Measurements from ENCODE around the gene MMP7.

MMP7 gene, protein sequence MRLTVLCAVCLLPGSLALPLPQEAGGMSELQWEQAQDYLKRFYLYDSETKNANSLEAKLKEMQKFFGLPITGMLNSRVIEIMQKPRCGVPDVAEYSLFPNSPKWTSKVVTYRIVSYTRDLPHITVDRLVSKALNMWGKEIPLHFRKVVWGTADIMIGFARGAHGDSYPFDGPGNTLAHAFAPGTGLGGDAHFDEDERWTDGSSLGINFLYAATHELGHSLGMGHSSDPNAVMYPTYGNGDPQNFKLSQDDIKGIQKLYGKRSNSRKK

DNA sequence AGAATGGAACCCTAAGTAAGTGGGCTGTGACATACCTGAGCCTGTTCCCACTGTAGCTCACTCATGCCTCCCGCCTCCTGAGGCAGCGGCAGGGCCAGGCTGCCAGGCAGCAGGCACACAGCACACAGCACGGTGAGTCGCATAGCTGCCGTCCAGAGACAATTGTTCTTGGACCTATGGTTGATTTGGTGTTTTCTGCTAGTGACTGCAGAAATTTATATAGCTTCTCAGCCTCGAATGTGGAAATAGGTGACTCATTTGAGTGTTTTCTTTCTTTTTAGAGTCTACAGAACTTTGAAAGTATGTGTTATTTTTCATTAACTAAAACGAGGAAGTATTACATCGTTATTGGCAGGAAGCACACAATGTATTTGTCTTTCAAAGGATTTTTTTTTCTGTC is at the start of gene MMP7:
MMP7 (minus strand) TSS at position 190 of the 400 bp plus-strand sequence; CDS start at position 143, 47 bp downstream.
- no peak for DNase-seq

DNA sequence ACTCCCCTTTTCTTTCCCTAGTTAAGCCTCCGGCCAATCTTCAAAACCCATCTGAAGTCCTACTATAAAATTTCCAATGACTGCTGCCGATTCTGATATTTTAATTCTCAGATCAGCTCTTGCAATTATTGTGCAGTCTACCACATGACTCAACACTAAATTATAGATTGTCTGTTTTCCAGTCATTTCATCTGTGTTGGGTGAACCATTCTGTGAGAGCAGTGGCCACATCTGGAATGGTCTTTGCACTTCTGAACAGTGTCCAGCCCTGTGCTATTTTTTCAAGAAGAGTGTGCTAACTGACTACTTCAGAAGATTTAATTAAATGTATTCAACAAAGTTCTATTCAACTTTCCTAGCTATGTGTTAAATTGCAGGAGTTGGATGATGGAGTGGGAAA is 47.2 kb upstream of the MMP7 start:
- DNase-seq = no peak

DNA sequence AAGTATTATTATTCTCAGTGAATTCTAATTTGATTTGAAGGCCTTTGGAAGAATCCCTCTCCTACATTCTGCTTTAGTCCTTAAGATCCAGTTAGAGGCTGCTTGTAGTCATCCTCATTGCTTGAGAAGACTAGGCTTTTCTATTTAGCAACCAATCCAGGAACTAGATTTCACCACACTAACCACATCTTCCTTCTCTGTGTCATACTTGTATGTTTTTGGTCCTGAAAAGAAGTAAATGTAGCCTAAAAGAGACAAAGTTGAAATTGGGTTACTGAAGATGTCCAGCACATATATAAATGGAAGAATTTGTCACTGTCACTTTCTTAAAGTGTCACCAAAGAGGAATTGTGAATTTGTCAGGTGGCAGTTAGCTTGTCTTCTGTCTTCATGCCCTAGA is 46.6 kb upstream of the MMP7 start:
- no peak for DNase-seq

DNA sequence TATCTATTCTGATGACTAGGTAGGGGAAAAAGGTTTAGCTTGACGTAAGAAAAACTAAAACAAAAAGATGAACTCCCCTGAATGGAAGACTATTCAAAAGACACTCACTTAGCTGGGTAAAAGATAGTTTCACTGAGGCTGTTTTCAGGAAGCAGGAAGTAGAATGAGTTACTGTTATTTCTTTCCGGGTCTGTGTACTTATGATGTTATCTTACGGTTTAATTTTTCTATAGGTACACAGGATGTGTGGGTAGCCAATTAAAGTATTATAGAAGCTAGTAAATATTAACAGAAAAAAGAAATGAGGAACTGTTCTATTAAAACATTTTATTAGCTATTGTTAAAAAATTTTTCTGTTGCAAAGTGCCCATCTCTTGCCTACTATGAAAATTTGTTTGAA is 45.8 kb upstream of the MMP7 start:
- DNase-seq = no peak

DNA sequence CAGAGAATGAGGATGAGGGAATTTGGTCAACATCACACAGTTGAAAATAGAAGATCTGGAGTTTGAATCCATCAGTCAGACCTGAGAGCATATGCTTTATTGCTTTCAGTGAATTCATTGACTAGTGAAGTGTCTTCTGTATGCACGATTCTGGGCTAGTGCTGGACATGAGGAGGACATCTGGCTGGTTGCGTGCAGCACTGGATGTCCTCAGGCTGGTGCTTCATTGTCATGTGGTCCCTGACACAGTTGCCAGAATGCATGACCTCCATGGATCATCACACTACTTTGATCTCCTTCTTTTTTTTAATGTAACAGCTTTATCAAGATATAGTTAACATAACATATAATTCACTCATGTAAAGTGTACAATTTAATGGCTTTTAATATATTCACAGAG is 44.5 kb upstream of the MMP7 start:
- DNase-seq = no peak

DNA sequence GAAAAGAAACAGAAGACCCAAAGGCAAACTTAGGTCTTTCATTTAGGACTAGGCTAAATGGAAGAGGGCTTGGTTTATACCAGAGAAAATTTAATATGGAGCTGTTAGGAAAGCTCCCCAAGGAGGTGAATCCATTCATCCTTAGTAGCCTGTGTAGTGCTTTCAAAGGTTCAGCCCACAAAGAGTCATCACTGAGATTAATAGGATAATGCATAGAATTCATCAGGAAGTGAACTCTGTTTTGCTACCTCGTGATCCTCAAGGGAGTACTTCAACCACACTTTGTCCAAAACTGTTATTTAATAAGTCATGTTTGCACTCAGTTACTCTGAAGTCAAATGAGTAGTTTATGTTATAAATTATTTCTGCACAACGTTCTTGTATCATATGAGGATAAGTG is 43.3 kb upstream of the MMP7 start:
- DNase-seq = no peak

DNA sequence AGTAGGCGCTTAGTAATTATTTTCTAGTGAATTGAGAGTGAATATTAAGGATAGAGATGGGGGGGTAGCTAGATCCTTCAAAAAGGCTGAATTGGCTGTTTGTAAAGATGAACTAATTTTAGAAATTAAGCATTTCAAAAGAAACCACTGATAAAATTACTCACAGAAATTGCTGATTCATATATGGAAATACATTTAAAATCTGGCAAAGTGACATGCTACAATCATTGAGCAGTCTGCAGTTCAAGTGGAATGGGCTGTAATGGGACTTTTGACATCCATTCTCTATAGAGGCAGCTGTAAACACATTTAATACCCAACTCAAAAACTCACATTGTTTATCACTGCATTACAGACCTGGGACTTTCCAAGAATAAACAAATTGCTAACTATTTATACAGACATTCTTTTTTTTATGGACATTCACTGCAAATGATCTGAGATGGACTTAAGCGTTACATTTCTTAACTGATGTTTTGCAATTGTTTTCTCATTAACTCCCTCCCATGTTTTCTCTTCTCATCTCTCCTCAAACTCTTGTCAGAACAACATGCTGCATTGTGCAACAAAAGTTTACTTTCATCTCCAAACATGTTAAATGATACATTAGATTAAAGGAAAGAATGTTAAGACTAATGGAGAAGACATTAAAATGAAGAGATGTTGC is 42.1 kb upstream of the MMP7 start:
- no peak for DNase-seq

DNA sequence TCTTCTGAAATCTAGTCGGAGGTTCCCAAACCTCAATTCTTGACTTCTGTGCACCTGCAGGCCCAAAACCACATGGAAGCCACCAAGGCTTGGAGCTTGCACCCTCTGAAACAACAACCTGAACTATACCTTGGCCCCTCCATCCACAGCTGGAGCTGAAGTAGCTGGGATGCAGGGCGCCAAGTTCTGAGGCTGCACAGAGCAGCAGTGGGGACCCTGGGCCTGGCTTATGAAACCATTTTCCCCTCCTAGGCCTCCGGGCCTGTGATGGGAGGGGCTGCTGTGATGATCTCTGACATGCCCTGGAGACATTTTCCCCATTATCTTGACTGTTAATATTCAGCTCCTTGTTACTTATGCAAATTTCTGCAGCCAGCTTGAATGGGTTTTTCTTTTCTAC is 38.3 kb upstream of the MMP7 start:
- no peak for DNase-seq

DNA sequence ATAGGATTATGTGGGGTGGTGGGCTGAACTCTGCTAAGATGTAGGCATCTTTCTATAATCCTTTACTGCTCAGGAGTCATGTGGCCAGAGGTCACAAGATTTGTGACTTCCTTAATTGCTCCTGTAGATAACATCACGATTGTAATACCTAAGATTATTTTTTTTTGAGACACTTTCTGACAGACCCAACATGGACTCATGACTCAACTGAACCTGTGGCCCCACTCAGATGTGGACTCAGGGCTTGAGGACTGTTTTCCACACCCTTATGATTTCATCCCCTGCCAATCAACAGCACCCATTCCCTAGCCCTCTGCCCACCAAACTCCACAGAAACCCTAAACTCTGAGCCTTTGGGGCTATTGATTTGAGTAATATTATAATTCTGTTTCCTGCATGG is 35.6 kb upstream of the MMP7 start:
- no peak for DNase-seq

DNA sequence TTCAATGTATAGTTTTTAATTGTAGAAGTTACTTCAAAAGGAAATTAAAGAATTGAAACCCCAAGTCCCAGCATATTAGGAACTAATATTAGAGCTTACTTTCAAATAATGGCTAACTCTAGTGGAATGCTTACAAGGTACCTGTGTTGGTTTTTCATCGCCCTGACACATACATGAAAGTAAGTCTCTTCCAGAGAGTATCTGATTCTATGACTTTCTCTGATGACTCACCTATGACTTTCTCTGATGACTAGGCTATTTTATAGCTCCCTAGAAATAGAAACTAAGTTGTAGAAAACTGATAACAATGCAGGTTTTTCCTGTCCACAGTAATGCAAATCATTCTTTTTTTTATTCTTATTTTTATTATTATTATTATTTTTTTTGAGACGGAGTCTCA is 33.6 kb upstream of the MMP7 start:
- no peak for DNase-seq

DNA sequence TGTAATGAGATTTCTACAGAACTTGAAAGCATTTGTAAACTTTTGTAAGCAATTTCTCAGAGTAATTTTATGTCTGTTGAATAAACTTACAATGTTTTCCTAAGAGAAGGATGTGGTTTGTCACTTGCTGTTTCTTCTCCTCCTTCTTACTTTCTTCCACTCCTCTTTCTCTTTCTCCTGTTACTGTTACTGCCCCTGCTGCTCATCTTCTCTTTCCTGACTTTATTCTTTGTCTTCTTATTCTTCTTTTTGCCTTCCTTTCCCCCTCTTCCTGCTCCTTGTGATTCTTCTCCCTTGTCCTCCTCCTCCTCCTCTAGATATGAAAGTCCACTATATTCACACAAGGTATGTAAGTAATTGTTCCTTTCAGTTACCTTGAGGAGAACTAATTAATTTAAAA is 31.1 kb upstream of the MMP7 start:
- no peak for DNase-seq

DNA sequence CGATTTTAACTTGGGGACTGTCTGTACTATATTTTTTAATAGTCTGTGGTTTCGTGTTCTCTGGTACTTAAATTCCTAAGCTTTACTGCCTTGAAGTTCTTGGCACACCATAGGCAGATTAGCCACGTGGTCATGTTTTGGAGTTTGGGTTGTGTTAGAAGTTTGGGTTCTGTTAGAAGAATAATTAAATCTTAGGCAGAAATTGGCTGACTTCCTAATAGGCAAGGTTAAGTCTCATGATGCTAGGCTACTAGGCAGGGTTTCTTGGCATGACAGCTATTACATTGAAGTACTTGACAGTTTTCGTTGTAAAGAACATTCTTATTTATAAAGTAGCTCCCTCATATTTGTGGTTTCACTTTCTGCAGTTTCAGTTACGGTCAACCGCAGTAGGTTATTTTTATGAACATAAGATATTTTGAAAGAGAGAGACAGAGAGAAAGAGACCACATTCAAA is 30.0 kb upstream of the MMP7 start:
- DNase-seq = peak in 1 of 56 donors; percentile 13

DNA sequence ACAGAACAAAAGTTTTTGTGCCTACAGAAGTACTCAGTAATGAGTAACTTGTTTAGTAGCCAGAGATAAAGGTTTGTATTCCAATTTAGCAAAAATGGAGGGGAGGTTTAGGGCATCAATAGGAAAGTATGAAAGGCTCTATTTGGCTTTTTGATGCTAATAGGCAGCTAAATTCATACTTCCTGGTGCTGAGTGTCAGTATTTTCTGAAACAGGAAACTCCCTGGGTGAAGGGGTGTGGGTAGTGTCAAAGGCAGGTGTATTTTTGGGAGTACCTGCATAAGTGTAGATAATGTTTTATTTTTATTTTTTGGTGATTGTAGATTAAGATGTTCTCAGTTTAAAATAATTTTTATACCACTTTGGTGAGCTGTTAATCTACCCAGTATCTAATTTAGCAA is 29.3 kb upstream of the MMP7 start:
- no peak for DNase-seq

DNA sequence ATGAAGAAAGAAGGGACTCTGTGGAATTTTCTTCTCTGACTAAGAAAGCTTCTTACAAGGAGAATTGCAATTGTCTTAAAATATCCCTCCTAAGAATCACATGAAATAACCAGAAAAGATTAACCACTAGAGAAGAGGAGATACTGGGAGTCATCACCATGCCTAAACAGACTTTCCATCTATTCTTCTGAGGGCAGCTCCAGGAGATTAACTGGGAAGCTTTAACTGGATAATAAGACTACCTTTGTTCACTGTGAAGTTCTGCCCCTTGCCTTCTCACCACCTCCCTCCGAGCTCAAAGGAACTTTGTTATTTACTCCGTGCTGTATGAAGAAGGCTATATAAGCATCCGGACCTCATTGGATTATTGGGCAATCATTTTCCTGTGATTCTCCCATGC is 24.5 kb upstream of the MMP7 start:
- no peak for DNase-seq

DNA sequence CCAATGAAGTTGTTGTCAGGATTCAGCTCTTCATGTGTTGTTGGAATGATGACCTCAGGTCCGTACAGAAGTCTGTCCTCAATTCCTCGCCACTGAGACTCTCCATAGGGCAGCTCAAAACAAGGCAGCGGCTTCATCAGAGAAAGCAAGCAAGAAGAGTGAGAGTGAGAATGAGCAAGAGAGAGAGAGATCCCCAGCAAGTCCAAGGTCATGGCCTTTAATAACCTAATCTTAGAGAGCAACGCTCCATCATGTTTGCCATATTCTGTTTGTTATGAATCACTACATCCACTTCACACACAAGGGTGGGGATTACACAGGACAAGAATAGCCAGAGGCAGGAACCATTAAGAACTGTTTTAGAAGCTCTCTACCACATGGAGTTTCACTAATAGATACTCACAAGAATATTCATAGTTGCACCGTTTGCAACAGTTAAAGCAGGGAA is 23.3 kb upstream of the MMP7 start:
- no peak for DNase-seq

DNA sequence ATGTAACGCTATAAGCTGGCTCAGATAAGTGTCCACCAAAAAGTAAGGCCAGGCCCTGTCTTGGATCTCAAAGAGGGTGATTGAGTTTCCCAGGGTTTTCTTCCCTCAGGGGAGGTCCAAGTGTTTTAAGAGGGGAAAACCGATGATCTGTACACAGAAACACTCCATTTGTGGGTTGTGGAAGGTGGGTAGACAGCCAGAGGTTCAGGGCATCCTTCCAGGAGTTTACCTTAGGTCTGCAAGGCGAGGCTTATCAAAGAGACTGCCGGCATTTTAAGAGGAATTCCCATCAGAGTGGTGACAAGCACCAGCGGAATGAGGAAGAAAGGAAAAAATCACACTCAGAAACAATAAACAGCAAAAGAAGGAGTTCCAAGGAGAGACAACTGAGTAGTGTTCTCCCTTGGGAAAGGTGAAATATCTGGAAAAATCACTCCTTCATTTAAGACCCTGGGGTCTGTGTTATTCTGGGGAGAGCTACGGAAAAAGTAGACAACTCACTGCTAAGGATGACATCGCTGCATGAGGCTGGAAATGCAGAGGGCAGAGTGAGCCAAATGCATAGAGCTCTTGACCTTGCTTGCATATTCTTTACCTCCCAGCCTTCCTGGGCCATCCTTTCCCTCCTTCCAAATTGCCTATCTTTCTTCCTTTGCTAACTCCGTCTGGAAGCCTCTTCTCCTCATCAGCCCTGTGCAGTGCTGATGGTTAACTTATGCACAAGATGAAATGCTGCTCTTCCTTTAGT is 22.1 kb upstream of the MMP7 start:
- DNase-seq = no peak

DNA sequence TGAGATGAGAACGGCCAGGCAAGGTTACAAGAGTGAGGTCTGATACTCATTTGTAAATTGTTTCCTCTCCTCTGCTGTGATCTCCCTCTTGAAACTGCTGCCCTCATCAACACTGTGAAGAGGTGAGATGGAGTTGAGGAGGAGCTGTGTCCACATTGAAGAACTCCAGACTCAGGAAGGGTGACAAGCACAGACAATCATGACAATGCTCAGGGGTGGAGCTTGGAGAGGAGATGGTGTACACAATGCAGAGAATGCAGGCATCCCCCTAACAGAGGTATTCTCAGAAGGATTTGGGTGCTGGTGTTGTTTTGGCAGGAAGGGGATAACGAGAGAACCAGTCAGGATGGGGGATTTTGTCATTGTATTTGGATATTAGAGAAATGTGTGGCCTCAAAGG is 21.5 kb upstream of the MMP7 start:
- DNase-seq = no peak

DNA sequence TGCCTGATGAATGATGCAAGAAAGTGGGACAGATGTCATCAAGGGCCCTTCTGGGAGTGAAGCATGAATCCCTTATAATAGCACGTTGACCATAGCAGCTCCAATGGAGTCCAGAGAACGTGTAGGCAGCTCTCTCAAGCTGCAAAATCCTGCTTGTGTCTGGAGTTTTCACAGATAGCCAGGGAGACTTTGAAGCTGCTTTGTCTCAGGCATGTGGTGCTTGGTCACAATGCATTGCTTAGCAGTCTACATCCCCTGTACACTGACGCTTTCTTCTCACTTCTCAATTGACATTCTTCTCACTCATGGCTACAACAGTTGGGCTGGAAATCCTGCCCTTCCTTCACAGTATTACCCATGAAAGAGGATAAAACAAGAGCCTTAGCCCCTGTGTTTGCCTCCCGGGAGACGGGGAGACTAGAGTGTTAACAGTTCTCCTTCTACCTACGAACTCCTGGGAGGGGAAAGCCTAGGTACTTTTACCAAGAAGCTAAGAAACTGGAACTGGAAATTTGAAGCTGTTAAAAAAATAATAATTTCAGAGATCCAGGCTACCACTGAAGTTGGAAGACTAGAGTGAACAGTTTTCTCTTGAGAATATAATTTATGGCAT is 20.7 kb upstream of the MMP7 start:
- DNase-seq = no peak

DNA sequence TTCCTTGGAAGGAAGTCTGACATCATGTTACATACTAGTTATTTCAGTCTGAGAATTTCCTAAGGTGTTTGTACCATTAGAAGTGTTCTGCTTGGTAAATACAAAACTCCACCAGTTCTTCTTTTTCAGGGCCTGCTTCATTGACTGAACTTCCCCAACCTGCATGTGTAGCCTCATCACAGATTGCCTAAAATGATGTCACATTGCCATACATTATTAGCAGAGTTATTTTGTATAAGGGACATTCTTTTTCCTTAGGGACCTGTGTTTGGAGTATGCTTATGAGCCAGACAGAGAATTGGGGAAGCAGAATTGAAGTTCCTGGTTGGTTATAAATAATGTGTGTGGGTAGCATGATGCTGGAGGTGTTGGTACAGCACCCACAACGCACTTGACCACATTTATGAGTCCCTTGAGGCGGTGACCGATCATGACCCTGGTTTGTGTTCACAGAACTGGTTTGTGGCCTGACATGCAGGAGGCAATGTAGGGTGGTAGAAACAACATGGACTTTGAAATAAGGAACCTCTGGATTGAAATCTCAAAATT is 16.4 kb upstream of the MMP7 start:
- DNase-seq = no peak

DNA sequence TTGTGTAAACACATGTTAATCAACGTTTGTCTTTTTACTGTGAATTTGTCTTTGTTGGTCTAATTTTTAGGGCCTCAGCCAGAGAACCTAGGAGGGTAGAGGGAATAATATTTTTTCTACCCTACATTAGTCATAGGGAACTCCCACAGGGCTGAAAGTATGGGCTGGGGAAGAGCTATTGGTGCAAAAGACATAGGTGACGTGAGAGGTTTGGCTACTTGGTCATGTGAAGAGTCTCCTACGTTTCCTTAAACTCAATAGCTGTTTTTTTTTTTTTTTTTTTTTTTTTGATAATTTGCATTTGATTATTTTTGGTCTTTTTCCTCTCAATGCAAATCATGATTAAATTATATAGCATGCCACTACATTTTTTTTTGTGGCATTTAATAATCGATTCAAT is 15.9 kb upstream of the MMP7 start:
- no peak for DNase-seq

DNA sequence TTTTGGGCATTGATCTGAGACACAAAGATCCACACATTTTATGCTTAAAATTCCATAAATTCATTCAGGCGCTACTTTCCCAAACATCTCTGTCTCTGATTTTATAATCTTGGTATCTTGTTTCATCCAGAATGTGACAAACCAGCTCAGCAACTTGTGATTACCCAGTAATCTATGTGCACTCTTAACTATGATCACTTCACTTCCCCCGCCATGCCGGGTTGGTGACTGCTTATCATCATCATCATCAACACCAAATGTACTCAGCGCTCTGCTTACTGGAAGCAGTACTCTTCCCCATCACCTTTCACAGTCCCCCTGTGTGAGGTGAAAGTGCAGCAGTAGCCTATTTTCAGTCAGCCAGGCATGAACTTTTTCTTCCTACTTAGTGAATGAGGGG is 15.2 kb upstream of the MMP7 start:
- no peak for DNase-seq

DNA sequence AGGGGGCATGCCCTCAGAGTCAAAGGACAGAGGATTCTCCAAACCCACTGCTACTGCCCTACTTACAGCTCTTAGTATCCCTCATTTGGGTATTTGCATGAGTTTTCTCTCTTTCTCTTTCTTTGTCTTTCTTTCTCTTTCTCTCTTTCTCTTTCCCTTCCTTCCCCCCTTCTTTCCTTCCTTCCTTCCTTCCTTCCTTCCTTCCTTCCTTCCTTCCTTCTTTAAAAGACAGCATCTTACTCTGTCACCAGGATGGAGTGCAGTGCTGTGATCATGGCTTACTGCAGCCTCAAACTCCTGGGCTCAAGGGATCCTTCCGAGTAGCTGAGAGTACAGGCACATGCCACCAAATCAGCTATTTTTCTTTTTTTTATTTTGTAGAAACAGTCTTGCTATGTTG is 14.0 kb upstream of the MMP7 start:
- DNase-seq = no peak
